NCI-H460 (cell line): ENCODE data around the gene KCNIP3. TPM values are rescaled to one million over a fixed set of nuclear protein-coding genes. Genes with fewer than 3 reads are reported as not detected.

Experiments
- DNase-seq: peaks from one replicate; pipeline ENCODE4 v3.0.0-alpha.2; 2016; ENCODE audit warnings: low read depth; ENCODE audit errors: extremely low read depth
- total RNA-seq: library from RNA; depleted of rRNA; stranded (reverse); fragments of >200 nt; shearing (Covaris generic); gene quantifications from 2 replicates; pipeline ENCODE4 v1.2.3, GENCODE V29; 2014

The KCNIP3 gene
- total RNA-seq, 1 experiment from 2014 or later: 3.8 TPM

- DNase-seq: no peak
Observed at GRCh38 chr2:95292623-95293260, 4.4 kb upstream of the KCNIP3 start.

- no peak for DNase-seq
Observed at GRCh38 chr2:95294579-95295250, 2.4 kb upstream of the KCNIP3 start.

GRCh38 chr2:95295376-95295775 lies 1.8 kb upstream of the KCNIP3 start:
- DNase-seq: no peak

GRCh38 chr2:95296011-95296410 lies 1.1 kb upstream of the KCNIP3 start:
- no peak for DNase-seq

GRCh38 chr2:95297639-95298395 lies 670 bp downstream of the KCNIP3 start:
- DNase-seq: no peak

GRCh38 chr2:95298486-95299111 lies 1.5 kb downstream of the KCNIP3 start:
- no peak for DNase-seq

GRCh38 chr2:95299961-95300360 lies 2.8 kb downstream of the KCNIP3 start:
- no peak for DNase-seq

GRCh38 chr2:95300450-95300849 lies 3.3 kb downstream of the KCNIP3 start:
- no peak for DNase-seq

- no peak for DNase-seq
Observed at GRCh38 chr2:95301186-95301585, 4.0 kb downstream of the KCNIP3 start.

- DNase-seq: no peak
Observed at GRCh38 chr2:95301876-95302641, 4.9 kb downstream of the KCNIP3 start.

GRCh38 chr2:95303191-95303919 lies 6.2 kb downstream of the KCNIP3 start:
- DNase-seq: no peak

- DNase-seq: no peak
Observed at GRCh38 chr2:95305380-95306061, 8.4 kb downstream of the KCNIP3 start.

GRCh38 chr2:95306336-95306895 lies 9.3 kb downstream of the KCNIP3 start:
- DNase-seq: no peak

- DNase-seq: no peak
Observed at GRCh38 chr2:95307036-95307435, 9.9 kb downstream of the KCNIP3 start.

GRCh38 chr2:95307878-95308277 lies 10.7 kb downstream of the KCNIP3 start:
- no peak for DNase-seq

- no peak for DNase-seq
Observed at GRCh38 chr2:95308426-95308990, 11.4 kb downstream of the KCNIP3 start.

GRCh38 chr2:95309599-95309998 lies 12.5 kb downstream of the KCNIP3 start:
- DNase-seq: no peak

GRCh38 chr2:95310216-95310615 lies 13.1 kb downstream of the KCNIP3 start:
- DNase-seq: no peak

GRCh38 chr2:95310651-95311050 lies 13.5 kb downstream of the KCNIP3 start:
- DNase-seq: no peak
